K562 (cell line): ENCODE data around the gene FKRP.

Experiments used
- BHLHE40 ChIP-seq: IDR thresholded peaks from 2 replicates; pipeline ENCODE4 v1.6.1; 2011; ENCODE audit warnings: low read length, improper control_type of control experiment
- CC2D1A ChIP-seq: fragments of 450-650 bp; IDR thresholded peaks from 2 replicates; pipeline ENCODE4 v1.6.1; 2017; ENCODE audit warnings: mild to moderate bottlenecking
- CTCF ChIP-seq, 3 experiments: IDR thresholded peaks in 2 of 3; conservative IDR thresholded peaks in 1 of 3; 2 replicates each; pipeline ENCODE4 v1.5.1; 2011 to 2012; ENCODE audit warnings: low read length in 3 of 3, mild to moderate bottlenecking in 3 of 3, control low read depth in 2 of 3, improper control_type of control experiment in 1 of 3, inconsistent platforms in 1 of 3, low read depth in 1 of 3, mixed read lengths in 1 of 3, moderate library complexity in 1 of 3; ENCODE audit not compliant: insufficient read depth in 2 of 3
- KAT2B ChIP-seq: IDR thresholded peaks from one replicate; pipeline ENCODE4 v1.6.1; 2012; ENCODE audit warnings: low read depth, mild to moderate bottlenecking, control low read depth, inconsistent platforms, low read length, moderate library complexity
- NFIC ChIP-seq: fragments of 450-650 bp; IDR thresholded peaks from 2 replicates; pipeline ENCODE4 v1.6.1; 2017; ENCODE audit warnings: mild to moderate bottlenecking, inconsistent platforms
- SIN3A ChIP-seq, 2 experiments: fragments of 150-350 bp in 1 of 2; IDR thresholded peaks; 2 replicates each; pipeline ENCODE4 v1.6.1; 2011 to 2016; ENCODE audit warnings: borderline replicate concordance in 2 of 2, low read depth in 2 of 2, low read length in 2 of 2, mild to moderate bottlenecking in 2 of 2, moderate library complexity in 2 of 2; ENCODE audit not compliant: control insufficient read depth in 1 of 2
- SRSF1 ChIP-seq: fragments of 200-400 bp; formaldehyde crosslinking; IDR thresholded peaks from 2 replicates; pipeline ENCODE4 v1.6.1; 2017; ENCODE audit warnings: mild to moderate bottlenecking, low read depth, low read length, moderate library complexity
- ZNF354B ChIP-seq: fragments of 250-450 bp; sonication (Bioruptor Pico); IDR thresholded peaks from 2 replicates; pipeline ENCODE4 v1.4.0; 2020
- TF ChIP-seq, protein P1 (sequence below): IDR thresholded peaks from 3 replicates; pipeline ENCODE4 v1.6.1; 2011; ENCODE audit warnings: borderline replicate concordance, mild to moderate bottlenecking, moderate library complexity; ENCODE audit not compliant: insufficient read length; ENCODE audit errors: extremely low read depth

DNA sequence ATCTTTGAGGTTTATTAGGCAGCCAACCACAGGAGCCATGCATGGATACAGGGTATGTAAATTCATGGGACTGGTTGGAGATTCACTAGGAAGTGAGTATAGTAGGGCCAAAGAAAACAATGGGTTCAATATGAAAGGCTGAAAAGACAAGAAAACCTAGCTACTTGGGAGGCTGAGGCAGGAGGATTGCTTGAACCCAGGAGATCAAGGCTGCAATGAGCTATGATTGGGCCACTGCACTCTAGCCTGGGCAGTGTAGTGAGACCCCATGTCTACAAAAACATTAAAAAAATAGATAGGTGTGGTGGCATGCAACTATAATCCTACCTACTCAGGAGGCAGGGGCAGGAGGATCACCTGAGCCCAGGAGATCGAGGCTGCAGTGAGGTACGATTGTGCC lies 52.9 kb downstream of the FKRP start:
- TF ChIP-seq CC2D1A (no peak), CTCF (IDR thresholded peaks at IDR 0.05 in 2 of 3, conservative IDR thresholded peaks at IDR 0.05 in 1 of 3; ENCODE audit: insufficient read depth in 2 of 3, low read depth in 1 of 3, low read length in 3 of 3) (no peak), SRSF1 (no peak), NFIC (no peak), ZNF354B (CRISPR knock-in tag) (no peak), KAT2B (no peak), SIN3A (IDR thresholded peaks at IDR 0.05; ENCODE audit: borderline replicate concordance in 2 of 2, control insufficient read depth in 1 of 2, low read depth in 2 of 2, low read length in 2 of 2) (no peak), BHLHE40 (no peak)
- TF ChIP-seq, protein P1, sequence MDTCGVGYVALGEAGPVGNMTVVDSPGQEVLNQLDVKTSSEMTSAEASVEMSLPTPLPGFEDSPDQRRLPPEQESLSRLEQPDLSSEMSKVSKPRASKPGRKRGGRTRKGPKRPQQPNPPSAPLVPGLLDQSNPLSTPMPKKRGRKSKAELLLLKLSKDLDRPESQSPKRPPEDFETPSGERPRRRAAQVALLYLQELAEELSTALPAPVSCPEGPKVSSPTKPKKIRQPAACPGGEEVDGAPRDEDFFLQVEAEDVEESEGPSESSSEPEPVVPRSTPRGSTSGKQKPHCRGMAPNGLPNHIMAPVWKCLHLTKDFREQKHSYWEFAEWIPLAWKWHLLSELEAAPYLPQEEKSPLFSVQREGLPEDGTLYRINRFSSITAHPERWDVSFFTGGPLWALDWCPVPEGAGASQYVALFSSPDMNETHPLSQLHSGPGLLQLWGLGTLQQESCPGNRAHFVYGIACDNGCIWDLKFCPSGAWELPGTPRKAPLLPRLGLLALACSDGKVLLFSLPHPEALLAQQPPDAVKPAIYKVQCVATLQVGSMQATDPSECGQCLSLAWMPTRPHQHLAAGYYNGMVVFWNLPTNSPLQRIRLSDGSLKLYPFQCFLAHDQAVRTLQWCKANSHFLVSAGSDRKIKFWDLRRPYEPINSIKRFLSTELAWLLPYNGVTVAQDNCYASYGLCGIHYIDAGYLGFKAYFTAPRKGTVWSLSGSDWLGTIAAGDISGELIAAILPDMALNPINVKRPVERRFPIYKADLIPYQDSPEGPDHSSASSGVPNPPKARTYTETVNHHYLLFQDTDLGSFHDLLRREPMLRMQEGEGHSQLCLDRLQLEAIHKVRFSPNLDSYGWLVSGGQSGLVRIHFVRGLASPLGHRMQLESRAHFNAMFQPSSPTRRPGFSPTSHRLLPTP: no peak
